NCI-H345 treated with DMSO at 0.1 percent for 48 hours (cell line): ENCODE results near the gene TOMM5.

Source experiments
- DNase-seq: peaks from one replicate; lab custom pipeline; 2025; ENCODE audit not compliant: unreplicated experiment; lab: John Stamatoyannopoulos, UW

Gene TOMM5

DNA sequence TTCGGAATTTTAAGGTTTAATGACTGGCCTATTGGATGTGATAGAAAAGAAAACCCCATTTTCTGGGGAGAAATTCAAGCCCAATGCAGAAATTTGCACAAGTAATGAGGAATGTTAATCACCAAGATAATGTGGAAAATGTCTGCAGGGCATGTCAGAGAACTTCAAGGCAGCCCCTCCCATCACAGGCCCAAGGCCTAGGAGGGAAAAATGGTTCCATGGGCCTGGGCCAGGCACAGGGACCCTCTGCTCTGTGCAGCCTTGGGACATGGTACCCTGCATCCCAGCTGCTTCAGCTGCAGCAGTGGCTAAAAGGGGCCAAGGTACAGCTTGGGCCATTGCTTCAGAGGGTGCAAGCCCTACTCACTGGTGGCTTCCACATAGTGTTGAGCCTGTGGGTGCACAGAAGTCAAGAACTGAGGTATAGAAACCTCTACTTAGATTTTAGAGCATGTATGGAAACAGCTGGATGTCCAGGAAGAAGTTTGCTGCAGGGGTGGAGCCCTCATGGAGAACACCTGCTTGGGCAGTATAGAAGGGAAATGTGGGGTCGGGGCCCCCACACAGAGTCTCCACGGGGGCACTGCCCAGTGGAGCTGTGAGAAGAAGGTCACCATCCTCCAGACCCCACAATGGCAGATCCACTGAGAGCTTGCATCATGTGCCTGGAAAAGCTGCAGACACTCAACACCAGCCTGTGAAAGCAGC is 28.4 kb downstream of the TOMM5 start:
- DNase-seq, result no peak

DNA sequence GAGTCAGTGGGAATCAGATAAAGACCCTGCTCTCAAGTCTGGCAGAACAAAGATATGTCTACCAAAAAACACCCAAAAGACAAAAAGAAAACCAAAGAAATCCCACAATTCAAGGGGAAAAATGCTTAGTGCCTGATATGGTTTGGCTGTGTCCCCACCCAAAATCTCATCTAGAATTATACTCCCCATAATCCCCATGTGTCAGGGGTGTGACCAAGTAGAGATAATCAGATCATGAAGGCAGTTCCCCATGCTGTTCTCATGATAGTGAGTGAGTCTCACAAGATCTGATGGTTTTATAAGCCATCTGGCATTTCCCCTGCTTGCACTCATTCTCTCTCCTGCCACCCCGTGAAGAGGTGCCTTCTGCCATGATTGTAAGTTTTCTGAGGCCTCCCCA is 29.6 kb downstream of the TOMM5 start:
- no peak for DNase-seq

DNA sequence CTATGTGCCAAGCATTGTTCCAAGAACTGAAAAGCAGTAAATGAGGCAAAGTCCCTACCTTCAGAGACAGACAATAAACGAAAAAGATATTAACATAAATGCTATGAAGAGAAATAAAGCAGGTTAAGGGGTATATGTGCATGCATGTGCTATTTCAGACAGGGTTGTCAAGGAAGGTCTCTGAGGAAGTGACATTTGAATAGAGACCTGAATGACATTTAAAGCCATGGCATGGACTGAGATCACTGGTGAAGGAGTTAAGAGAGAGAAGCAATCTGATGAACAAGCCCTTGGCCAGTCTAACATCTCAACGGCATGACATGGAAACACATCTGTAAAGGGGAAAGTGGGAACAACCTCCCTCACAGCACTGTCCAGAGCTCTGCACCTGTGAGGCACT is 30.7 kb downstream of the TOMM5 start:
- no peak for DNase-seq

DNA sequence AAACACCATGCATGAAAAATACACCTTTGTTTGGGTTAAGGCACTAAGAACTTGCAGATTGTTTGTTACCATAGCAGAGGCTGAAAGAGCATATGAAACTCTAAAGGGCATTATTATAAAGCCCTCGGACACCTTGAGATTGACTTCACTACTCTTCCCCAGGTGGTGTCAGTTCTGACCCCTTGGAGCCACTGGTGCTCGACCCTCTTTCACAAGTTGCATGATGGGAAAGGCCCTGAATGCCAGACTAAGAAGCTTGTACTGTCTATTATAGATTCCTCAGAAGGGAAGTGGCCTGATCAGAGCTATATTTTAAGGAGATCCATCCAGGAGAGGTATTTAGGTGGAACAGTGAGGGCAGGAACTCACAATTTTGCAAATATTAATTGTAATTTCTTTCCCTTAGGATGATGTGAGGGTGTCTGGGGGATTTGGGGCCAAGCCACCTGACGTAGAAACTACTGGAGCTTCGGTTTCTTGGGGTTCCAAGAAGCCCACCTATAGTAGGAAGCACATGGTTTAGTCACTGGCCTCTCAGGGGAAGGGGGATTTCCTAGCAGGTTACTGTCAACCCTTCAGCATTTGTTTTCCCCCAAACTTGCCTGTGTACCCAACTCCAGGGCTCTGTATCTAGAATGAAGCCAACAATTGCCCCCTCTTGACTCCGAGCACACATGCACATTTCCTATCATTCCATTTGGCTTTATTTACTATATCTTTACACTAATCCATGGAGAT is 32.4 kb downstream of the TOMM5 start:
- no peak for DNase-seq

DNA sequence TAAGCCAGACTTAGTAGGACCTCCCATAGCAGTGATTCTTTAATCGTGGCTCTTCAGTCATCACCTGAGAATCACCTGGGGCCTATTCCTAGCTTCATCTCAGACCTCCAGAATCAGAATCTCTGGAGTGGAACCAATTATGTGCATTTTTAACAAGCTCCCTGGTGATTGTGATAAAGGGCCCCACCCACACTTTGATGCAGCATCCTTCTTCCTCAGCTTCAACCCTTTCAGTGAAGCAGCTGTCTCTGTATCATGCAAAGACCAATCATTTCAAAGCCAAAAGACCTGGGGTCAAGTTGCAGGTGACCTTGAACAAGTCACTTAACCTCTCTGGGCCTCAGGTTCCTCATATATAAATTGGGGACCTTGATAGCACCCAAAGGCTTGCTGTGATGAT is 33.3 kb downstream of the TOMM5 start:
- peak; percentile 11 for DNase-seq

DNA sequence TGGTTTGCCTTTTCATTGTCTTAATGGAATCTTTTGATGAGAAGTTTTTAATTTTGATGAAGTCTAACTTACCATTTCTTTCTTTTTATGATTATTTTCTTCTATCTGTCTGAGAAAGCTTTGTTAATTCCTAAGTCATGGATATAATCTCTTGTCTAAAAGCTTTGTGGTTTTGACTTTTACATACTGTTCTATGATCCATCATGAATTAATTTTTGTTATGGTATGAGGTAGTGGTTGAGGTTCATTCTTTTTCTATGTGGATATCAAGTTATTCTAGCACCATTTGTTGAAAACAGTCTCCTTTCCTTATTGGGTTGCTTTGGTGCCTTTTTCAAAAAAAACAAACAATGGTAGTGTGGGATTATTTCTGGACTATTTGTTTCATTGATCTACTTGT is 36.6 kb downstream of the TOMM5 start:
- DNase-seq, result no peak

DNA sequence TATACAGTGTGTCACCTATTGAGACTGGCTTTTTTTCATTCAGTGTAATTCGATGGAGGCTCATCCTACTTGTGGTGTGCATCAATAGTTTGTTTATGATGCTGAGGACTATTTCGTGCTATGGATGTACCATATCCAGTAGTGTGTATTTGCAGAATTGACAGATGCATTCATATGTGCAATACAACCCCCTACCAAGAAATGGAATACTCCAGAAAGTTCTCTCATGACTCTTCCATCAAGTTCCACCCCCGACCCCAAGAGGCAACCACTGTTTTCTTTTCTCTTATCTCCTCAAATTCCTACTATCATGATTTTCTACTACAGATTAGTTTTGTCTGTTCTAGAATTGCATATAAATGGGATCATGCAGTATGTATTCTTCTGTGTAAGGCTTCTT is 38.1 kb downstream of the TOMM5 start:
- no peak for DNase-seq

DNA sequence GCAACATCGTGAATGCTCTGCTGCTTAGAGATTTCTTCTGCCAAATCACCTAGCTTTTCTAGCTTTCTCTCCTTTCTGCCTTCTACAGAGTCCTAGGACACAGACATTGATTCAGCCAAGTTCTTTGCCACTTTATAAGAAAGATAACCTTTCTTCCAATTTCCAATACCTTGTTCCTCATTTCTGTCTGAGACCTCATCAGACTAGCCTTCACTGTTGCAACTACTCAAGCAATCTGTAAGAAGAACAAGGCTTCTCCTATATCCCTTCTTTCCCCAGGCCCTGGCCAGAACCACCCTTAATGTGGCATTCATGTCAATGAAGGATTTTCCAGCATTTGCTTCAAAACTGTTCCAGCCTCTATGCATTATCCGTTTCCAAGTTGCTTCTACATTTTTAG is 40.5 kb downstream of the TOMM5 start:
- no peak for DNase-seq

DNA sequence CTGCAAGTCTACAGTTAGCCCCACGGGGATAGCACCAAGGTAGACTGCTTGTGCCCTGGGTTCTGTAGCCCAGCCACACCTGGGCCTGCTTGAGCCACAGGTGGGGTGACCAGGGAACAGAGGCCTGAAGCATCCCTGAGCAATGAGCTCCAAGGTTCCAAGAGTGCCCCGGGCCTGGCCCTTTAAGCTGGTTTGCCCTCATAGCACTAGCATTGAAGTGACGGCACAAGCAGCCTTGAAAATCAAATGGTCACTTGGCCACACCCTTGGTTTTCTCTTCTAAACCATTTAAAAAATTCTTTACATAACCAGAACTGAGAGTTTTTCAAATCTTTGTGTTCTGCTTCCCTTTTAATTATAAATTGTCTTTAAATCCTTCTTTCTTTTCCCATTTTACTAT is 40.9 kb downstream of the TOMM5 start:
- no peak for DNase-seq

DNA sequence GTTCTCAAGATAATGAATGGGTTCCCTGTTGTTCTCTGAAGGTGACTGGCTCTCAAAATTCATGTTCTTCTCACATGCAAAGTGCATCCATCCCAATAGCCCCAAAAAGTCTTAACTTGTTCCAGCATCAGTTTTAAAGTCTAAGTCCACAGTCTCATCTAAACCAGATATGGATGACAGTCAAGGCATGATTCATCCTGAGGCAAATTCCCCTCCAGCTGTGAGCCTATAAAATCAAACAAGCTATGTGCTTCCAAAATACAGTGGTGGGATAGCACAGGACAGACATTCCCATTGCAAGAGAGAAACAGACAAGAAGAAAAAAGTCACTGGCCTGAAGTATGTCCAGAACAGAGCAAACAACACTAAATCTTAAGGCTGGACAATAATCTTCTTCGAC is 41.6 kb downstream of the TOMM5 start:
- DNase-seq, result no peak

DNA sequence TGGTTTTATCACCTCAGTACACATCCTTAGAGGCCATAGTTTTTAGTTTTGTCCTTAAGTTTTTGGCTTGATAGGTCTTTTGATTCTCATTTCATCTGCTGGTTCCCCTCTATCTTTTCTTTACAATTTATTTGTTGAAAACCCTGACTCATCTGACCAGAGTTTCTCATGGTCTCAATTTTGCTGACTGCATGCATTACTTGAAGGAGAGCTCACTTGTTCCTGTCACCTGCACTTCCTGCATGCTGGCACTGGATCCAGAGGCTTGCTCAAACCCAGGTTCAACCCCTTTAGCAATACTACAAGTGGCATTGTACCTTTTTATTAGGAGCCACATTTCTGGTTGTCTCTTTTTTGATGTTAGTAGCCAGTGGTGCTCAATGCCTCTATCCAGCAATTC is 42.9 kb downstream of the TOMM5 start:
- DNase-seq, result no peak

DNA sequence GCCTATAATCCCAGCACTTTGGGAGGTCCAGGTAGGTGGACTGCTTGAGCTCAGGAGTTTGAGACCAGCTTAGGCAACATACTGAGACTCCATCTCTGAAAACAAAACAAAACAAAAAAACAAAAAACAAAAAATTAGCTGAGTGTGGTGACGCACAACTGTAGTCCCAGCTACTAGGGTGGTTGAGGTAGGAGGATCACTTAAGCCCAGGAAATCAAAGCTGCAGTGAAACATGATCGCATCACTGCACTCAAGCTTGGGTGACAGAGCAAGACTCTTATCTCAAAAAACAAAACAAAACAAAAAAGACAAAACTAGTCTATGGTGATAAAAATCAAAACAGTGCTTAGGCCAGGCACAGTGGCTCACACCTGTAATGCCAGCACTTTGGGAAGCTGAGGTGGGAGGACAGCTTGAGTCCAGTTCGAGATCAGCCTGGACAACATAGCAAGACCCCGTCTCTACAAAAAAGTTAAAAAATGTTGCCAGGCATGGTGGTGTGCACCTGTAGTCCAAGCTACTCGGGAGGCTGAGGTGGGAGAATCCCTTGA is 45.0 kb downstream of the TOMM5 start:
- DNase-seq, result no peak

DNA sequence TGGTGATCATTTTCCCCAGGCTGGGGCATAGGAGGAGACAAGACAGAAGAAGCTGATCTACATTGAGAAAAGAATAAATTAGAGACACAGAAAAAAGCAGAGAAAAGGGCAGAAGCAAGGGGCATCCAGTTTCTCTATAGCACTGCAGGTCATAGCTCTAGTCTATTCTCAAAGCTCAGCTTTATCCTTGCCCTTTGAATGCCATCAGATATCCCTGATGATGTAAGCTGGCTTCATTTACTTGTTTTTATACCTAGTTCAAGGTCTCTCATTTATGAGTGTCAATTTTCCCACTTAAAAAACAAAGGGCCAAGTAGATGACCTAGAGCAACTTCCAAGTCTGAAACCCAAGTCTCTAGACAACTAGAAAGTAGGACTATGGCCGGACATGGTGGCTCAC is 48.9 kb downstream of the TOMM5 start:
- DNase-seq, result no peak

DNA sequence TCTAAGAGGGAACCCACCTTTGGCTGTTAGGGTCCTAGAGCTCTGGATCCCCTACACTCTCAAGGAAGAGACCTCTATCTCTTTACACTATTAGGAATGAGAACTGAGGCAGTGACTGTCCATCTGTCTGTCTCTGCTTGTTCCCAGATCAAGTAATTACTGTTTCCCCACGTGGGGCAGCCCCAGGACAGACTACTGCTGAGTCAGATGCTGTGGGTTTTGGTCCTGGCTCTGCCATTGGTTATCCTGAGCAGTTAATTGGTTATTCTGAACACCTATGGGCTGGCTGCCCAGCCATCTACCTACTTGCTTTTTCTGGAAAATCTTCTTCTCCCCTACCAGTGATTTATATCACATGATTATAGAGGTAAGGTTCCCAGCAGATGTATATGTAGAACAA is 49.5 kb downstream of the TOMM5 start:
- DNase-seq, result no peak

DNA sequence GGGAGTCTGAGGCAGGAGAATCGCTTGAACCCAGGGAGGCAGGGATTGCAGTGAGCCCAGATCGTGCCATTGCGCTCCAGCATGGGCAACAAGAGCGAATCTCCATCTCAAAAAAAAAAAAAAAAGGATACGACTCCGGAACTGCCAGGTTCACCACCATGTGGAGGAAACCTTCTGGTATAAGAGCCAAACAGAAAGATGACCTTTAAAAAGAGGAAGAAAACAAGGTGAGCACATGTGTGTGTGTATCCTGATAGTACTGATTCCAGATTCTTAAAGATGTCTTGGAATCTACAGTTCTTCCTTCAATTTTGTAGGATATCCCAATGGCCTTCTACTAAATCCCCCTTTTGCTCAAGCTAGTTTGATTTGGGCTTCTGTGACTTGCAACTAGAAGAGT is 49.9 kb downstream of the TOMM5 start:
- DNase-seq, result no peak

DNA sequence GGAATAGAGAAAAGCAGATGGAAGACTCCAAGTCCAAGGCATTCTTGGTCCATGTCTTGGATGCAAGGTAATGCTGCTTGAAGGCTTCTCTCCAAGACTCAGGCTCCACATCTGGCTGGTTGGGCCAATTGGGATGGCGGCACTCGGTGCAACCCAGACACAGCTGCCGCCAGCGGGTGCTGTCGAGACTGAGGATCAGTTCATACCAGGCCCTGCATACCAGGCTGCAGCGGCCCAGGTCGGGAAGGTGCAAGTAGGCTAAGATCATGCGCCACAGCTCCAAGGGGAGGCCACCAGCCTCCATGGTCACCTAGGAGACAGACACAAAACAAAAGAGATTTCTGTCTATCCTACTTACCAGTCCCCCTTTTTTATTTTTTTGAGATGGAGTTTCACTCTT is 50.9 kb downstream of the TOMM5 start:
- no peak for DNase-seq

DNA sequence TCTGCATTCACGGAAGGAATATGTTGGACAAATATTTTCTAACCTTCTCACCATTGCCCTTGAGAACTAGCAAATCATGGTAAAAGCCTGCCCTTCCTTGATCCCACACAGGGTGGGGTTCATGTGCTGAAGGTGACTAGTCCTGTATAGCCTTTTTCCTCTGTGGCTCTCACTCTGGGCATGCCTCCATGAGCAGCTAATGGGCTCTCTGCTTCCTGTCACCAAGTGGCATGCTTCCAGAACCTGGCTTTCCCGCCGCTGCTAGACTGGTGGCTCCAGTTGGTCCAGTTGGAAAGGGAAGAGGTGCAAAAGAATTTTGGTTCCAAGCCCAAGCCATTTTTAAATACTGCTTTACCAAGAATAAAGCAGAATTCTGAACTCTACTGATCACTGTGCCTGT is 51.8 kb downstream of the TOMM5 start:
- no peak for DNase-seq

DNA sequence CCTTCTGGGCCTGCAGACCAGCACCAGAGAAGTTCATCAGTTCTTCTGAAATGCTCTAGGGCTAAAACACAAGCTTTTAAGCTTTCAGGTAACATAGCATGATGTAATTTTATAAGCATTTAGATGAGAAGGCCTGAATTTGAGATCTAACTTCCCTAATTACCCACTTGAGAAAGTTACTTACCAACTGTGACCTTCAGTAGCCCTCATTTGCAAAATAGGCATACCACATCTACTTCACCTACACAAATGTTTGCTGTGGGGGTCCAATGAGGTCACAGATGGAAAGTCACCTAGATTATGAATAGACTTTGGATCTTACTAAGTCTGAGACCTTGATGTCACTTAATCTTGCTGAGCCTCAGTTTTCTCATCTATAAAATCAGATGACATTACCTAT is 52.8 kb downstream of the TOMM5 start:
- DNase-seq, result no peak
